Activated CD4-positive, CD25-positive, alpha-beta regulatory T cell treated with anti-CD3 and anti-CD28 coated beads, Interleukin-2, amount 50 U/mL, for 72 hours (primary cell): Measurements from ENCODE around the gene NUP107.

ENCODE experiments used
- DNase-seq: peaks from one replicate; pipeline ENCODE4 v3.0.0; 2021

The NUP107 gene

GRCh38 chr12:68776976-68777610, 90.3 kb downstream of the NUP107 start:
- DNase-seq: no peak

- DNase-seq: no peak
Observed at GRCh38 chr12:68779280-68779679, 92.5 kb downstream of the NUP107 start.

- no peak for DNase-seq
Observed at GRCh38 chr12:68780731-68781130, 94.0 kb downstream of the NUP107 start.

GRCh38 chr12:68781728-68782127, 95.0 kb downstream of the NUP107 start:
- no peak for DNase-seq

GRCh38 chr12:68784015-68784414, 97.2 kb downstream of the NUP107 start:
- no peak for DNase-seq

- no peak for DNase-seq
Observed at GRCh38 chr12:68785358-68785757, 98.6 kb downstream of the NUP107 start.

GRCh38 chr12:68785823-68786222, 99.0 kb downstream of the NUP107 start:
- no peak for DNase-seq

- no peak for DNase-seq
Observed at GRCh38 chr12:68786929-68787328, 100.2 kb downstream of the NUP107 start.

- no peak for DNase-seq
Observed at GRCh38 chr12:68788554-68789143, 101.9 kb downstream of the NUP107 start.

- no peak for DNase-seq
Observed at GRCh38 chr12:68789144-68789878, 102.5 kb downstream of the NUP107 start.

GRCh38 chr12:68790081-68790951, 103.5 kb downstream of the NUP107 start:
- no peak for DNase-seq

GRCh38 chr12:68790952-68791234, 104.1 kb downstream of the NUP107 start:
- DNase-seq: no peak

- no peak for DNase-seq
Observed at GRCh38 chr12:68791897-68792481, 105.2 kb downstream of the NUP107 start.

GRCh38 chr12:68792952-68793351, 106.2 kb downstream of the NUP107 start:
- no peak for DNase-seq

GRCh38 chr12:68793436-68793835, 106.7 kb downstream of the NUP107 start:
- no peak for DNase-seq

- DNase-seq: no peak
Observed at GRCh38 chr12:68793975-68794652, 107.3 kb downstream of the NUP107 start.

GRCh38 chr12:68794653-68795251, 108.0 kb downstream of the NUP107 start:
- no peak for DNase-seq
